ENCODE results near the gene STK39.

Gene STK39

DNA sequence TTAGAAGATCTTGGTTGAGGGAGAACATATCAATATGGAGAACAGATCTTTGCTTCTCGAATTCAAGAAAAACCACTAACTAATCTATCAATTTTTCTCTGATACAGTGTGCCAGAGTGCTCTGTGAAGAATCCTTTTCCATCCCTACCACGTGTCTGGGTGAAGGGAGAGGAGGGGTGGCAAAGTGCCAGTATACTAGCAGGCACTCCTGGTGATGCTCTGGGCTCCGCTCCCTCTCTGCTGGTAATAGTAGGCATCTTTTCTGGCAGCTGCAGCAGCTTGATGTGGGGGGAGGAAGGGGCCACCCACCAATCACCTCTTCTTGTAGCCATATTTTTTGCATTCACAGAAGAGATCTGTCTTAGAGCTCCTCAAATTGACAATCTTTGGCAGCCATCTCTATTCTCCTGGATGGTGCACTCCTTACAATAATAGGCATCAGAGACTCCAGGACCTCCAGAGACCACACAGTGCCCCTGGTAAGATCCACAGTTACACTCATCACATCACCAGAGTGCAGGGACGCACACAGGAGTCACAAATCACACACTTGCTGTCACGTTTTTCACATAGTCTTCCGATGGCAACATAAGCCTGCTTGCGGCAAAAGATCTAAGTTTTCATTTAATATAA lies 15.7 kb downstream of the STK39 start:
- TF ChIP-seq, protein P1, sequence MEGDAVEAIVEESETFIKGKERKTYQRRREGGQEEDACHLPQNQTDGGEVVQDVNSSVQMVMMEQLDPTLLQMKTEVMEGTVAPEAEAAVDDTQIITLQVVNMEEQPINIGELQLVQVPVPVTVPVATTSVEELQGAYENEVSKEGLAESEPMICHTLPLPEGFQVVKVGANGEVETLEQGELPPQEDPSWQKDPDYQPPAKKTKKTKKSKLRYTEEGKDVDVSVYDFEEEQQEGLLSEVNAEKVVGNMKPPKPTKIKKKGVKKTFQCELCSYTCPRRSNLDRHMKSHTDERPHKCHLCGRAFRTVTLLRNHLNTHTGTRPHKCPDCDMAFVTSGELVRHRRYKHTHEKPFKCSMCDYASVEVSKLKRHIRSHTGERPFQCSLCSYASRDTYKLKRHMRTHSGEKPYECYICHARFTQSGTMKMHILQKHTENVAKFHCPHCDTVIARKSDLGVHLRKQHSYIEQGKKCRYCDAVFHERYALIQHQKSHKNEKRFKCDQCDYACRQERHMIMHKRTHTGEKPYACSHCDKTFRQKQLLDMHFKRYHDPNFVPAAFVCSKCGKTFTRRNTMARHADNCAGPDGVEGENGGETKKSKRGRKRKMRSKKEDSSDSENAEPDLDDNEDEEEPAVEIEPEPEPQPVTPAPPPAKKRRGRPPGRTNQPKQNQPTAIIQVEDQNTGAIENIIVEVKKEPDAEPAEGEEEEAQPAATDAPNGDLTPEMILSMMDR (IDR thresholded peaks at IDR 0.05; ENCODE audit: extremely low read depth, missing control alignments), result no peak
- DNase-seq (ENCODE audit: low spot score), result no peak

DNA sequence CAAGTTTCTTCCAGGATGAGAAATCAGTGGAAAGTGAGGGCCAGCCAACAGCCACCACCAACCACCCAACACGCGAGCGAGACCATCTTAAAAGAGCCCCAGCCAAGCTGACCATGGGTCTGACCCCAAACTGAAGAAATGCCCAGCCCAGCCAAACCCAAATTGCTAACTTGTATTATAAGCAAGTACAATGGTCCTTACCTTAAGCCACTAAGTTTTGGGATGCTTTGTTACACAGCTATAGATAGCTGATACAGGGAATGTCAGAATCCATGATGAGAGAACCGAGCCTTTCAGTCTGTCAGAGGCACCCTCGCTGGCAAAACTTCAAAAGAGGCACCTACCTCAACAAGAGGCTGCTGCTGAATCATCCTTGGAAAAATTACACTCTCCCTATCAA lies 17.0 kb downstream of the STK39 start:
- TF ChIP-seq, protein P1 (IDR thresholded peaks at IDR 0.05; ENCODE audit: extremely low read depth, missing control alignments), result no peak
- DNase-seq (ENCODE audit: low spot score), result no peak

DNA sequence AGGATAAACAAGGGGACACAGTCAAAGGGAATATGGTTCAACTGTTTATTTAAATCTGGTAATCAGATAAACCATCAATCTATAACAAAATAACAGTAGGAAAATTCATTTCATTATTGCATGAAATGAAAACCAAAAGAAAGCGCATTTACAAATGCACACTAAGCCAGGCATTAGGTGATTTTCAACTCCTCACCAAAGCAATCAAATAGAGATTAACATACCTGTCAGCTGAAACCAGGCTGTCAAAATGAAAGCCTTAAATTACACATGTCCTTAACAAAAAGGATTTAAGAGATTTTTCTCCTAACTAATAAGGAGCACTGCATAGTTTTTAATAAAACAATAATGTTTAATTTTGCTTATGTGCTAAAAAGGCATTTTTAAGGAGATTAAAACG lies 23.0 kb downstream of the STK39 start:
- TF ChIP-seq, protein P1 (IDR thresholded peaks at IDR 0.05; ENCODE audit: extremely low read depth, missing control alignments), result no peak
- DNase-seq (ENCODE audit: low spot score), result no peak

DNA sequence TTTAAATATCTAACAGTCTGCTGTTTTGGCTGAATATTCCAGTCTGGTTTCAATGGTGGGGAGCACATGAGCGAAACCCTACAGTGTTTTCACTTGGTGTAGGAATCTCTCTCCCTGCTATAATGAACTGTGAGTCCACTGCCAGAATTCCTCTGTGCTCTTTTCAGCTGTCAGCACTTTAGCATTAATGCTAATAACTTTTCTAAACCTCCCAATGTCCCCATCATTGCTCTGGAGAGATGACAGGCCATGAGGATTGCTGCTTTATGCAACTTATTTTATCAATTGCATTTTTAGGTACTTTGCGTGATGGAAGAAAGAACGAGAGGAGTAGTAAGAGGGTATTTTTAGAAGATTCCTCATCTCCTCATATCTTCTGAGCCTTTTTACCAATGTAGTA lies 25.3 kb downstream of the STK39 start:
- DNase-seq (ENCODE audit: low spot score), result no peak

DNA sequence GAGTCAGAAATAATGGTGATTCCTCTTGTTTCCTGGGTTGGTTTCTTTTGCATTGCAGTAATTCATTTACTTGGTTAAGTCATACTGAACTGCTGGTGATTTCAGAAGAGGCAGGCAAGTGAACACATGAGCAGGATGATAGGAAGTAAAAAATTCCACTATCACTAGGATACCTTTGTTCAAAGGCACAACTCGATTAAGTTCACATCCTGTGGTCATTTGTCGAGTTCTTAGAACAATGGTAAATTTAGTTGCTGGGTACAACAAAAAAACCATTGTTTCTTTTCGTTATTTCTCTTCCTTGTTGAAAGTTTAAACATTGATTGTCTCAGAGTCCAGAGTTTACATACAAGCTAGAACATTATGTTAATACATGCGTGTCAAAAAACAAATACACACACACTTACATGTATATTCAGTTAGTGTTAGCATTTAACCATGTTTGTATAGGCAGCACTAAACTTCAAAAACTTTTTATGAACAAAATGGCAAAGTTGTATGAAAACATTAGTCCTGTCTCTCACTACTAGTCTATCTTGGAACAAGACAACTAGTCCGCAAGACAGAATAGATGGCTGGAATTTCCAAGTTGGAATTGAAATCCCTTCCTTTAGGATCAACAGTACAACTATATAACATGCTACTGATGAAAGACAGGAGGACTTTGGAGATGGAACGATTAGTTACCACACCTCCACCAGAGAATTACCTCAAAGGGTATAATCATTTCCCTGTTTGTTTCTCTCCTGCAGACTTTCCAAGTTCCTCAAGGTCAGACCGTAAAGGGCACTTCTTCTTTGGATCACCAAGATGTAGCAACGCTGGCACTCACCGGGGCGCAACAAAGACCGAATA lies 26.2 kb downstream of the STK39 start:
- no peak for DNase-seq (ENCODE audit: low spot score)
- TF ChIP-seq, protein P1 (IDR thresholded peaks at IDR 0.05; ENCODE audit: extremely low read depth, missing control alignments), result no peak

More for the DNA sequence above, 25.3 kb downstream of the STK39 start:
- TF ChIP-seq, protein P1 (IDR thresholded peaks at IDR 0.05; ENCODE audit: extremely low read depth, missing control alignments), result no peak

DNA sequence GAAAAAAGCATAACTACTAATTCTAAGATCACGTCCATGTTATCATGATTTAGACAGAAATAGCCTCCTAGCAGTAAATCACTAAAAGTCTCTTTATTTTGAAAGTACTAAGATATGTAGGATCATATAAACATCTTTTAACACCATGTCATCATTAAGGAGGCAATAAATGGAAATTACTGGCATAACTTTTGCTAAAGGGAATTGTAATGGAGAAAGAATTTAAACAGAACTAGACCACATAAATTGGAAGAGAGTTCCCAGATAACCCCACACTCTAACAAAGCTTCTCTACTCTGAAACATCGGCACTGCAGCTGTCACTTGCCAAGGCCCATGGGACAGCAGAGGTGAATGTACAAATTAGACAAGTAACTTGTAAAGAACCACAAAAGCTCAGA lies 29.5 kb downstream of the STK39 start:
- DNase-seq (ENCODE audit: low spot score), result no peak
- TF ChIP-seq, protein P1 (IDR thresholded peaks at IDR 0.05; ENCODE audit: extremely low read depth, missing control alignments), result no peak

DNA sequence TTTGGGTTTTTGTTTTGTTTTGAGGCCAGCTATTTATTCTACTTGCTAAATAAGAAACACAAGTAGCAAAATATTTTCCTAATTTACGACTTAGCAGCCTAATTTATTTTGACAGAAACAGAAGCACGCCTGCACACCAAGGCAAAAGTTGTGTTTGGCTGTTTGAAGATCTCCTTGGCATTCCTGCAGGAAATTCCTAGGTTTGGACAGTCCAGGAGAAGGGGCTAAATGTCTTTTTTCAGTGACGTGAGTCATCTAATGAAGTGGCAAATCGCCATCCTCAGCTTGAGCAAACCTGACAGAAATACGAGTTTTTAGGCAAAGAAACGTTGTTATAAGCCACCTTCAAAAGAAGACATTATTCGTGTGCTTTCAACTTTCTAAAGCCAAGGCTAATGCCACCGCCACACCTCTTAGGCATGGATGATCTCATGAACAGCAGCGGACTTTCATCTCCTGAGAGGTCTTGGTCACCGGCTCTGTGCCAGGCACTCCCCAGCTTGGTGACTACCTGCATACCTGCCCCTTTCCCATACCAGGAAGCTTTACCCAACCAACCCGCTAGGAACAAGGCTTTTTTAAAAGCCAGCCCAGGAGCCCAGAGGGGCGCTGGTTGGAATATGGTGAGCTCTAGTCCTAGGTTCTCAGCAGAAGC lies 30.9 kb downstream of the STK39 start:
- no peak for DNase-seq (ENCODE audit: low spot score)

More for the DNA sequence above, 30.9 kb downstream of the STK39 start:
- TF ChIP-seq, protein P1 (IDR thresholded peaks at IDR 0.05; ENCODE audit: extremely low read depth, missing control alignments), result no peak

Data from GM20000 (cell line).